Natural killer cell (primary cell): Measurements from ENCODE around the gene MRPL43. TPM values are rescaled to one million over a fixed set of nuclear protein-coding genes. Genes with fewer than 3 reads are reported as not detected.

Experiments used
- ATAC-seq, 3 donors: fragments of 150-1000 bp in 2 of 3; fragments of 200-7000 bp in 1 of 3; cut with Tn5 transposase; 1 replicate in 1 of 3; 2 replicates in 2 of 3; pipeline ENCODE4 v1.10.0; 2021; ENCODE audit warnings: mild to moderate bottlenecking in 2 of 3, moderate library complexity in 2 of 3
- DNase-seq, 2 donors: peaks; one replicate each; pipeline versions ENCODE4 v3.0.0 to v3.0.0-alpha.2; 2013 to 2021; ENCODE audit warnings: mixed read lengths in 1 of 2
- H3K27ac ChIP-seq: one replicate; pipeline ENCODE4 v1.5.1; 2013; ENCODE audit warnings: mild to moderate bottlenecking, low read length
- H3K27me3 ChIP-seq: one replicate; pipeline ENCODE4 v1.6.1; 2013; ENCODE audit warnings: low read length; ENCODE audit not compliant: control insufficient read depth, insufficient read depth
- H3K36me3 ChIP-seq: one replicate; pipeline ENCODE4 v1.6.1; 2013; ENCODE audit warnings: low read length; ENCODE audit not compliant: control insufficient read depth, insufficient read depth
- H3K4me1 ChIP-seq: one replicate; pipeline ENCODE4 v1.6.1; 2013; ENCODE audit warnings: low read length; ENCODE audit not compliant: control insufficient read depth, insufficient read depth
- H3K4me3 ChIP-seq: one replicate; pipeline ENCODE4 v1.5.1; 2013; ENCODE audit warnings: low read length
- H3K9me3 ChIP-seq: one replicate; pipeline ENCODE4 v1.6.1; 2013; ENCODE audit warnings: low read length; ENCODE audit not compliant: control insufficient read depth, insufficient read depth
- H3K27ac Mint-ChIP-seq, 2 donors: one replicate each; pipeline ENCODE4 v1.8.0; 2022; ENCODE audit warnings: mild to moderate bottlenecking in 2 of 2, mixed read lengths in 2 of 2, moderate library complexity in 1 of 2
- H3K27me3 Mint-ChIP-seq, 2 donors: one replicate each; pipeline ENCODE4 v1.8.0; 2022; ENCODE audit warnings: low read depth in 2 of 2, mixed read lengths in 2 of 2
- H3K36me3 Mint-ChIP-seq: one replicate; pipeline ENCODE4 v1.8.0; 2022; ENCODE audit warnings: mixed read lengths
- H3K4me1 Mint-ChIP-seq, 2 donors: one replicate each; pipeline ENCODE4 v1.8.0; 2022; ENCODE audit warnings: mixed read lengths in 2 of 2
- H3K4me3 Mint-ChIP-seq: one replicate; pipeline ENCODE4 v1.8.0; 2022; ENCODE audit warnings: mild to moderate bottlenecking, moderate library complexity, mixed read lengths
- H3K9me3 Mint-ChIP-seq, 2 donors: one replicate each; pipeline ENCODE4 v1.8.0; 2022; ENCODE audit warnings: mixed read lengths in 2 of 2
- WGBS: methylation state at CpG from one replicate; pipeline ENCODE4 v1.1.7; 2013; ENCODE audit warnings: missing lambda C conversion rate; ENCODE audit not compliant: insufficient coverage; 5-methylcytosine and 5-hydroxymethylcytosine counted together
- intact Hi-C: fragments of 100-400 bp; cut with micrococcal nuclease; formaldehyde crosslinking; loops from one replicate; pipeline ENCODE4 v1.14.2; 2022
- total RNA-seq, 4 donors: library from RNA; stranded (reverse); fragments of 120-200 nt in 1 of 4; gene quantifications; one replicate each; pipeline versions ENCODE4 v1.2.3 to v1.2.4, GENCODE V29; 2013 to 2022
- TF ChIP-seq, protein P1 (sequence below): fragments of 200-600 bp; IDR thresholded peaks from one replicate; pipeline ENCODE4 v1.8.0; 2022; ENCODE audit warnings: antibody characterized with exemption

Gene MRPL43
- total RNA-seq, 3 donors from 2014 or later (not counting 1 experiment from before 2014, with no cell fraction given), result 27.2 to 42.0 (median 33.1) TPM

DNA sequence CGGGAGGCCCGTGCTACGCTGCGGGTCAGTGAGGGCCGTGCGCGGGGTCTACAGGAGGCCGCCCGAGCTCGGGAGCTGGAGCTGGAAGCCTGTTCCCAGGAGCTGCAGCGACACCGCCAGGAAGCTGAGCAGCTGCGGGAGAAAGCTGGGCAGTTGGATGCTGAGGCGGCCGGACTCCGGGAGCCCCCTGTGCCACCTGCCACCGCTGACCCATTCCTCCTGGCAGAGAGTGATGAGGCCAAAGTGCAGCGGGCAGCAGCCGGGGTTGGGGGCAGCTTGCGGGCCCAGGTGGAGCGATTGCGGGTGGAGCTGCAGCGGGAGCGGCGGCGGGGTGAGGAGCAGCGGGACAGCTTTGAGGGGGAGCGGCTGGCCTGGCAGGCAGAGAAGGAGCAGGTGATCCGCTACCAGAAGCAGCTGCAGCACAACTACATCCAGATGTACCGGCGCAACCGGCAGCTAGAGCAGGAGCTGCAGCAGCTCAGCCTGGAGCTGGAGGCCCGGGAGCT is 19.3 kb upstream of the MRPL43 start:
- Histone ChIP-seq H3K36me3 (peaks cover 4% of the 10 kb centered on the region), H3K27ac (no peak overlapping the region), H3K9me3 (no peaks in the 10 kb centered on the region), H3K4me1 (no peaks in the 10 kb centered on the region), H3K4me3 (no peak overlapping the region), H3K27me3 (no peaks in the 10 kb centered on the region)
- no peaks in the 10 kb centered on the region for H3K27me3 Mint-ChIP-seq
- intact Hi-C loops, result no loop called here
- ATAC-seq (no peak), DNase-seq (no peak)
- no peaks in the 10 kb centered on the region for H3K4me1 Mint-ChIP-seq
- no peak overlapping the region for H3K27ac Mint-ChIP-seq
- TF ChIP-seq, protein P1, sequence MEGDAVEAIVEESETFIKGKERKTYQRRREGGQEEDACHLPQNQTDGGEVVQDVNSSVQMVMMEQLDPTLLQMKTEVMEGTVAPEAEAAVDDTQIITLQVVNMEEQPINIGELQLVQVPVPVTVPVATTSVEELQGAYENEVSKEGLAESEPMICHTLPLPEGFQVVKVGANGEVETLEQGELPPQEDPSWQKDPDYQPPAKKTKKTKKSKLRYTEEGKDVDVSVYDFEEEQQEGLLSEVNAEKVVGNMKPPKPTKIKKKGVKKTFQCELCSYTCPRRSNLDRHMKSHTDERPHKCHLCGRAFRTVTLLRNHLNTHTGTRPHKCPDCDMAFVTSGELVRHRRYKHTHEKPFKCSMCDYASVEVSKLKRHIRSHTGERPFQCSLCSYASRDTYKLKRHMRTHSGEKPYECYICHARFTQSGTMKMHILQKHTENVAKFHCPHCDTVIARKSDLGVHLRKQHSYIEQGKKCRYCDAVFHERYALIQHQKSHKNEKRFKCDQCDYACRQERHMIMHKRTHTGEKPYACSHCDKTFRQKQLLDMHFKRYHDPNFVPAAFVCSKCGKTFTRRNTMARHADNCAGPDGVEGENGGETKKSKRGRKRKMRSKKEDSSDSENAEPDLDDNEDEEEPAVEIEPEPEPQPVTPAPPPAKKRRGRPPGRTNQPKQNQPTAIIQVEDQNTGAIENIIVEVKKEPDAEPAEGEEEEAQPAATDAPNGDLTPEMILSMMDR, result no peak
- 94% methylated on average over 33 of the region's 33 CpGs for WGBS
- no peaks in the 10 kb centered on the region for H3K36me3 Mint-ChIP-seq
- H3K4me3 Mint-ChIP-seq, result no peak overlapping the region
- H3K9me3 Mint-ChIP-seq, result no peaks in the 10 kb centered on the region

DNA sequence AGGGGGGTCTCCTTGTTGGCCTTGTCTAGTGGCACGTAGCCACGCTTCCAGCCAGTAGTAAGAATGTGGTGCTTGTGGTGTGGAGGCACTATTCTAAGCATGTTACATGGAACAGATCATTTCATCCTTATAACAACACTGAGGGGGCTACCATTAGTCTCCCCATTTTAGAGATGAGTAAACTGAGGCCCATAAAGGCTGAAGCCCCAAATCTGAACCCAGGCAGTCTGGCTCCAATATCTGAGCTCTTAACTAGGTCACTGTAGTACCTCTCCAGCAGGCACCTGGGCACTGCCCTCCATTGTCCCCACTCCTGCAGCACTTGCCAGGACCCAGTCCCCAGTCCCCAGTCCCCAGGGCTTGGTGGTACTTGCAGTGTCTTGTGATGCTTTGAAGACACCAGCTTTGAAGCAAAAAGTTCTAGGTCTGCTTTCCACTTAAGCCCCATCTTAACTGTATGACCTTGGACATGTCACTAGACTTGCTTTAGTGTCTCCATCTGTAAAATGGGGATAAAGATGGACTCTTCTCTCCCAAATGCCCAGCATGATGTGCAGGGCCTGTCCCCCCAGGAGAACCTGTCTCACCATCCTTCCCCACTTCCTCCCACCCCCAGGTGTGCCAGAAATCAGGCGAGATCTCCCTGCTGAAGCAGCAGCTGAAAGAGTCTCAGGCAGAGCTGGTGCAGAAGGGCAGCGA is 18.7 kb upstream of the MRPL43 start:
- Mint-ChIP-seq H3K4me1 (peaks cover 3 to 4% of the 10 kb centered on the region in 2 donors), H3K4me3 (no peak overlapping the region), H3K9me3 (no peaks in the 10 kb centered on the region), H3K27ac (no peak overlapping the region), H3K27me3 (peaks cover 0 to 2% of the 10 kb centered on the region in 2 donors), H3K36me3 (no peaks in the 10 kb centered on the region)
- H3K27me3 ChIP-seq, result no peaks in the 10 kb centered on the region
- ATAC-seq (no peak), DNase-seq (no peak)
- TF ChIP-seq, protein P1, result no peak
- WGBS, result 89% methylated on average over 2 of the region's 4 CpGs
- H3K4me3 ChIP-seq, result no peak overlapping the region
- H3K36me3 ChIP-seq, result peaks cover 4% of the 10 kb centered on the region
- intact Hi-C loops, result no loop called here
- no peaks in the 10 kb centered on the region for H3K4me1 ChIP-seq
- H3K9me3 ChIP-seq, result no peaks in the 10 kb centered on the region
- H3K27ac ChIP-seq, result no peak overlapping the region

DNA sequence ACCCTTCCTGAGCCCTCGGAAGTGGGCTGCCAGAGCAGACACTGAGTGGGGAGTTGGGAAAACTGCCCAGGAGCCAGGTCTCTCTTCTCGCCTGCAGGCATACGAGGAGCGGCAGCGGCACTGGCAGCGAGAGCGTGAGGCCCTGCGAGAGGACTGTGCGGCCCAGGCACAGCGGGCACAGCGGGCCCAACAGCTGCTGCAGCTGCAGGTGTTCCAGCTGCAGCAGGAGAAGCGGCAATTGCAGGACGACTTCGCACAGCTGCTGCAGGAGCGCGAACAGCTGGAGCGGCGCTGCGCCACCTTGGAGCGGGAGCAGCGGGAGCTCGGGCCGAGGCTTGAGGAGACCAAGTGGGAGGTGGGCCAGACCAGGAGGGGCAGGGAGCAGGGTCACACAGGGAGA is 18.1 kb upstream of the MRPL43 start:
- Mint-ChIP-seq H3K9me3 (no peaks in the 10 kb centered on the region), H3K4me1 (peaks cover 6 to 10% of the 10 kb centered on the region in 2 donors), H3K4me3 (no peak overlapping the region), H3K27ac (no peak overlapping the region), H3K27me3 (peaks cover 0 to 4% of the 10 kb centered on the region in 2 donors), H3K36me3 (no peaks in the 10 kb centered on the region)
- Histone ChIP-seq H3K27me3 (no peaks in the 10 kb centered on the region), H3K36me3 (peaks cover 4% of the 10 kb centered on the region), H3K4me3 (no peak overlapping the region), H3K27ac (no peak overlapping the region), H3K9me3 (no peaks in the 10 kb centered on the region), H3K4me1 (peaks cover 5% of the 10 kb centered on the region)
- DNase-seq (no peak), ATAC-seq (no peak)
- intact Hi-C loops, result no loop called here
- TF ChIP-seq, protein P1, result no peak
- WGBS, result 97% methylated on average over 23 of the region's 23 CpGs
